AG04450 (cell line): ENCODE measurements around the gene ZNF474. TPM values are rescaled to one million over a fixed set of nuclear protein-coding genes. Genes with fewer than 3 reads are reported as not detected.

Experiments
- CTCF ChIA-PET: fragments of 300-600, 350-600 bp; formaldehyde crosslinking; extraction: SDS; loops from one replicate; lab custom pipeline; 2022; ENCODE audit warnings: antibody characterized with exemption, inconsistent platforms; lab: Charles Lee
- POLR2A ChIA-PET: fragments of 350-600 bp; formaldehyde crosslinking; extraction: SDS; loops from one replicate; lab custom pipeline; 2021; ENCODE audit warnings: antibody characterized with exemption, inconsistent platforms; lab: Yijun Ruan, JAX
- DNase-seq: peaks from one replicate; pipeline ENCODE4 v3.0.0-alpha.2; 2011; ENCODE audit warnings: low read depth, low spot score
- H3K27ac ChIP-seq: one replicate; pipeline ENCODE4 v1.5.1; 2012; ENCODE audit warnings: low read depth, low read length, control low read depth
- H3K27me3 ChIP-seq: one replicate; pipeline ENCODE4 v1.6.0; 2012; ENCODE audit warnings: low read length; ENCODE audit not compliant: control insufficient read depth, insufficient read depth
- H3K4me3 ChIP-seq: 2 replicates; pipeline ENCODE4 v1.5.1; 2011; ENCODE audit warnings: mild to moderate bottlenecking, low read depth, low read length, control low read depth
- H3K9me3 ChIP-seq: 2 replicates; pipeline ENCODE4 v1.5.1; 2012; ENCODE audit warnings: low read length; ENCODE audit not compliant: control insufficient read depth, insufficient read depth
- polyA plus RNA-seq: library from polyadenylated mRNA; depleted of rRNA; stranded (reverse); fragments of >200 nt; gene quantifications from 2 replicates; pipeline ENCODE4 v1.2.3, GENCODE V29; 2011
- TF ChIP-seq, protein P1 (sequence below): IDR thresholded peaks from 2 replicates; pipeline ENCODE4 v1.5.1; 2011; ENCODE audit warnings: low read depth, low read length, control low read depth, inconsistent platforms

ZNF474 gene
- polyA plus RNA-seq, 1 experiment: 0.37 TPM

DNA sequence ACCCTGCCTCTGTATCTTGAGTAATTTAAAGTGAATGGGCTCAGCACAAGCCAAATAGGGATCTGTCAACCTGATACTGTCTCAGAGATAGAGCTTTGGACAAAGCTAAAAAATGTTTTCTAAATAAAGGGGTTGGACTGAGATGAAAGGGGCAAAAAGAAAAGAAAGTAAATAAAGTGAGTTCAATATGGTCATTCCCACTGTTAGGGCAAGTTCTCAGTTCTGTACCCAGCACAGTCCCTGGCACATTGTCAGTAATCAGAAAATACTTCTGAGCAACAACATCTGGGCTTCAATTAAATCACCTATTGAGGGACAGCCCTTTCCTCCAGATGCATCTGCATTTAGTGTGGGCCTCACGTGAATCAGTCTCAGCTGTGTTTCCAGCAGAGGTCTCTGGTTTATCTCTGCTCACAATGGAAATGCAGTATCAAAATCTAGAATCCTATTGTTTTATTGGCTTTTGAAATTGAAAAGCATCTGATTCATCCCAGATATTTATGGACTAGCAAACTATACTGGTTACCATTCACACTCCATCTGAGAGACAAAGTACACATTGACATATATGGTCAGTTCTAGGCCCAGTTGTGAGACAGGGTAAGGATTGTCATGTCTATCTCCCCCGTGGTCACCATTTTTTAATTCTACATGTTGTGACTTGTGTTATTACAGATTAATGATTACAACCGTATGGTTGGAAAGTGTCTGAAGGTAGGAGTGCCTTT is 35.6 kb downstream of the ZNF474 start:
- no peak for DNase-seq
- CTCF ChIA-PET: interaction anchor here (1.0 kb wide), 1 partner anchor 9 kb away, joined by 4 read pairs; no protein-coding TSS in a partner anchor
- H3K27ac ChIP-seq: peak overlapping the region; percentile 90
- H3K9me3 ChIP-seq: no peaks in the 10 kb centered on the region
- no peaks in the 10 kb centered on the region for H3K27me3 ChIP-seq
- POLR2A ChIA-PET: interaction anchor here (0.6 to 1.0 kb wide), 2 partner anchors 71 to 192 kb away, joined by 3 to 4 read pairs; no protein-coding TSS in a partner anchor
- H3K4me3 ChIP-seq: no peak overlapping the region
- TF ChIP-seq, protein P1, sequence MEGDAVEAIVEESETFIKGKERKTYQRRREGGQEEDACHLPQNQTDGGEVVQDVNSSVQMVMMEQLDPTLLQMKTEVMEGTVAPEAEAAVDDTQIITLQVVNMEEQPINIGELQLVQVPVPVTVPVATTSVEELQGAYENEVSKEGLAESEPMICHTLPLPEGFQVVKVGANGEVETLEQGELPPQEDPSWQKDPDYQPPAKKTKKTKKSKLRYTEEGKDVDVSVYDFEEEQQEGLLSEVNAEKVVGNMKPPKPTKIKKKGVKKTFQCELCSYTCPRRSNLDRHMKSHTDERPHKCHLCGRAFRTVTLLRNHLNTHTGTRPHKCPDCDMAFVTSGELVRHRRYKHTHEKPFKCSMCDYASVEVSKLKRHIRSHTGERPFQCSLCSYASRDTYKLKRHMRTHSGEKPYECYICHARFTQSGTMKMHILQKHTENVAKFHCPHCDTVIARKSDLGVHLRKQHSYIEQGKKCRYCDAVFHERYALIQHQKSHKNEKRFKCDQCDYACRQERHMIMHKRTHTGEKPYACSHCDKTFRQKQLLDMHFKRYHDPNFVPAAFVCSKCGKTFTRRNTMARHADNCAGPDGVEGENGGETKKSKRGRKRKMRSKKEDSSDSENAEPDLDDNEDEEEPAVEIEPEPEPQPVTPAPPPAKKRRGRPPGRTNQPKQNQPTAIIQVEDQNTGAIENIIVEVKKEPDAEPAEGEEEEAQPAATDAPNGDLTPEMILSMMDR: no peak

- ChIA-PET POLR2A (no interaction called here), CTCF (interaction anchor here (0.6 kb wide), 1 partner anchor 11 kb away, joined by 3 read pairs; no protein-coding TSS in a partner anchor)
- DNase-seq: no peak
- Histone ChIP-seq H3K27me3 (no peaks in the 10 kb centered on the region), H3K9me3 (no peaks in the 10 kb centered on the region), H3K4me3 (no peak overlapping the region), H3K27ac (peak overlapping the region; percentile 57)
- TF ChIP-seq, protein P1: no peak
Measured at GRCh38 chr5:122165559-122166078, 36.3 kb downstream of the ZNF474 start.

DNA sequence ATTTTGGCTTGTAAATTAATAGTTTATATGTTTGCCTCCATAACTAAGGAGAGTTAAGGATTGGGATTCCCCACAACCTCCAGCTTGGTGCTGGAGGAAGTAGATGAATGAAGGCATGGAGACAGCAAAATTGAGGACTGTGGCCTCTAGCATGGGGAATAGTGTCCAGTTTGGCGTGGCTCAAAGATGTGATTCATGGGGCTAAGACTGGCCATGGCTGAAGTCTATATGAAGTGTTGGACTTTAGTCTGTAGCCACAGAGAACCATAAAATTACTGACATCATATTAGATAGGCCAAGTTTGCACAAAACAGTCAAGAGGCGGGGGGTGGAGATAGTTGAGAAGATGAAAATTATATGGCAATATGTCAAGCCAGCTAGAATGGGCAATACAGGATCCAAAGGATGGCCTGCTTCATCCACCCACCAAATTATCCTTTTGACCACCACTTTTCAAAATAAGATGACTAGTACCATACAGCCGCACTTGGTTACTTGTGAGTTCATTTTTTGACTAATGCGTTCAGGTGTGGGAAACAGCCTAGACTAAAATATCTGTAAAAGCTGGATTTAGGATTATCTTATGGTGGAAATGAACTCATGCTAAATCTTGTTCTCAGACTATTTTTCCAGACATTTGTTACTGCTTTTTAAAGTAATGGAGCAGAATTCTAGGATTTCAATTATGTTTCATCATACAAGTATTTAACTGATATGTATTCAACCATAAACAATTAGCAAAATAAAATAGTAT is 40.2 kb downstream of the ZNF474 start:
- Histone ChIP-seq H3K27me3 (no peaks in the 10 kb centered on the region), H3K4me3 (no peak overlapping the region), H3K9me3 (no peaks in the 10 kb centered on the region), H3K27ac (no peak overlapping the region)
- TF ChIP-seq, protein P1: no peak
- ChIA-PET CTCF (interaction anchor here (1.2 to 2.1 kb wide), 2 partner anchors 13 to 26 kb away, joined by 4 to 8 read pairs; no protein-coding TSS in a partner anchor), POLR2A (no interaction called here)
- no peak for DNase-seq

DNA sequence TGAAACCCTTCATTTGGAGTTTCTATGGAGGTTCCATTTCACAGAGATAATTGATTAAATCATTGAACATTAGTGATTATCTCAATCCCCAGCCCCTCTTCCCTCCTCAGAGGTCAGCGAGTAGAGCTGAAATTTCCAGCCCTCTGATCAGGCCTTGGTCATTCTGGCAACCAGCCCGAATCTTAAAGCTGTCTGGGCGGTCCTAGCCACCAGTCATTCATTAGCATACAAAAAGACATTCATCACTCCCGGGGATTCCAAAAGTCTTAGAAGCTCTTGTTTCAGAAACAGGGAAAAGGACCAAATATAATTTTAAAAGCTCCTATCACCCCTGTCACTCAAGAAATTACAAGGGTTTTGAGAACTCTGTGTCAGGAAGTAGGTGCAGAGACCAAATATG is 41.3 kb downstream of the ZNF474 start:
- TF ChIP-seq, protein P1: no peak
- DNase-seq: no peak
- no peaks in the 10 kb centered on the region for H3K9me3 ChIP-seq
- H3K27me3 ChIP-seq: no peaks in the 10 kb centered on the region
- CTCF ChIA-PET: interaction anchor here (0.9 to 2.6 kb wide), 5 partner anchors 14 to 1189 kb away, joined by 3 to 17 read pairs (median 4); no protein-coding TSS in a partner anchor
- H3K27ac ChIP-seq: no peak overlapping the region
- POLR2A ChIA-PET: no interaction called here
- no peak overlapping the region for H3K4me3 ChIP-seq
